PC-9 (cell line): Measurements from ENCODE around the gene GPD2.

ENCODE experiments used
- EZH2 ChIP-seq: fragments of 200-600 bp; sonication (generic); IDR thresholded peaks from 2 replicates; pipeline ENCODE4 v1.8.0; 2017; ENCODE audit warnings: antibody characterized with exemption, low read depth
- TF ChIP-seq, protein P1 (sequence below): fragments of 200-600 bp; sonication (generic); conservative IDR thresholded peaks from 2 replicates; pipeline ENCODE4 v1.6.1; 2017; ENCODE audit warnings: mixed run types, antibody characterized with exemption, mild to moderate bottlenecking, moderate library complexity

DNA sequence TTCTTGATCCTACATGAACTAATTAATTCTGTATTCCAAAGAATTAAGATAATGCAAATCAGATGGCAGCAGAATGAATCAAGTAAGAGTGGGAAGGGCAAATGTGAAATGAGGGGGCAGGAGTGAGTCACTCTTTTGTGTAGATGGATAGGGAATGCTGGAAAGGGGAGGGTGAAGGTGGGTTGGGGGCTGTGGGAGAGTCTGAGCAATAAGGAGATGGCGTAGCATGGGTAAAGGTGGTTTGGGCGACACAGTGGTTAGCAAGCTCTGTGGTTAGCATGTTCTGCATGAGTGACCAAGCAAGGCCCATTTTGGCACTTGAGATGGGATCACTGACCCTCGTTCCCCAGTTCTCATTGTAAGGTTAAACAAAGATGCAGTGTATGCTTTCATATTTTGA is 20.4 kb downstream of the GPD2 start:
- TF ChIP-seq EZH2: no peak
- TF ChIP-seq, protein P1, sequence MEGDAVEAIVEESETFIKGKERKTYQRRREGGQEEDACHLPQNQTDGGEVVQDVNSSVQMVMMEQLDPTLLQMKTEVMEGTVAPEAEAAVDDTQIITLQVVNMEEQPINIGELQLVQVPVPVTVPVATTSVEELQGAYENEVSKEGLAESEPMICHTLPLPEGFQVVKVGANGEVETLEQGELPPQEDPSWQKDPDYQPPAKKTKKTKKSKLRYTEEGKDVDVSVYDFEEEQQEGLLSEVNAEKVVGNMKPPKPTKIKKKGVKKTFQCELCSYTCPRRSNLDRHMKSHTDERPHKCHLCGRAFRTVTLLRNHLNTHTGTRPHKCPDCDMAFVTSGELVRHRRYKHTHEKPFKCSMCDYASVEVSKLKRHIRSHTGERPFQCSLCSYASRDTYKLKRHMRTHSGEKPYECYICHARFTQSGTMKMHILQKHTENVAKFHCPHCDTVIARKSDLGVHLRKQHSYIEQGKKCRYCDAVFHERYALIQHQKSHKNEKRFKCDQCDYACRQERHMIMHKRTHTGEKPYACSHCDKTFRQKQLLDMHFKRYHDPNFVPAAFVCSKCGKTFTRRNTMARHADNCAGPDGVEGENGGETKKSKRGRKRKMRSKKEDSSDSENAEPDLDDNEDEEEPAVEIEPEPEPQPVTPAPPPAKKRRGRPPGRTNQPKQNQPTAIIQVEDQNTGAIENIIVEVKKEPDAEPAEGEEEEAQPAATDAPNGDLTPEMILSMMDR: no peak
